Neutrophil (primary cell): ENCODE data around the gene FOSL2.

ENCODE experiments used
- H3K27ac ChIP-seq: fragments of 200-600 bp; sonication (generic); 2 replicates; pipeline ENCODE4 v1.5.1; 2016; ENCODE audit warnings: mild to moderate bottlenecking, moderate library complexity
- H3K27me3 ChIP-seq: fragments of 200-600 bp; sonication (generic); 2 replicates; pipeline ENCODE4 v1.6.0; 2016; ENCODE audit warnings: mild to moderate bottlenecking
- H3K36me3 ChIP-seq: fragments of 200-600 bp; sonication (generic); 2 replicates; pipeline ENCODE4 v1.5.1; 2017
- H3K4me1 ChIP-seq, 2 experiments: fragments of 200-600 bp in 1 of 2; sonication (generic) in 1 of 2; 1 replicate in 1 of 2; 2 replicates in 1 of 2; pipeline versions ENCODE4 v1.5.1 to v1.6.1; 2013 to 2016; ENCODE audit warnings: low read depth in 1 of 2, low read length in 1 of 2, mild to moderate bottlenecking in 1 of 2, moderate library complexity in 1 of 2; ENCODE audit not compliant: control insufficient read depth in 1 of 2, insufficient read depth in 1 of 2
- H3K4me3 ChIP-seq, 2 experiments: fragments of 200-600 bp in 1 of 2; sonication (generic) in 1 of 2; 1 replicate in 1 of 2; 2 replicates in 1 of 2; pipeline ENCODE4 v1.5.1; 2013 to 2016; ENCODE audit warnings: low read depth in 1 of 2, low read length in 1 of 2, mild to moderate bottlenecking in 1 of 2, moderate library complexity in 1 of 2
- H3K9me3 ChIP-seq: fragments of 200-600 bp; sonication (generic); 2 replicates; pipeline ENCODE4 v1.5.1; 2016
- CTCF ChIP-seq: fragments of 200-600 bp; sonication (generic); IDR thresholded peaks from 2 replicates; pipeline ENCODE4 v1.5.1; 2016; ENCODE audit warnings: antibody characterized with exemption

Gene FOSL2

GRCh38 chr2:28430788-28431418 lies 38.2 kb downstream of the FOSL2 start:
- Histone ChIP-seq H3K9me3 (no peaks in the 10 kb centered on the region), H3K27ac (peak overlapping the region; percentile 86), H3K4me1 (peaks cover 43 to 46% of the 10 kb centered on the region in 2 experiments), H3K27me3 (no peaks in the 10 kb centered on the region), H3K36me3 (no peaks in the 10 kb centered on the region), H3K4me3 (peak overlapping the region; percentile 12 to 28)
- no peak for TF ChIP-seq CTCF

GRCh38 chr2:28431741-28432140 lies 39.1 kb downstream of the FOSL2 start:
- Histone ChIP-seq H3K36me3 (no peaks in the 10 kb centered on the region), H3K4me3 (no peak overlapping the region), H3K4me1 (peaks cover 43 to 46% of the 10 kb centered on the region in 2 experiments), H3K9me3 (no peaks in the 10 kb centered on the region), H3K27me3 (no peaks in the 10 kb centered on the region), H3K27ac (peak overlapping the region; percentile 86)
- TF ChIP-seq CTCF: no peak

GRCh38 chr2:28432362-28432761 lies 39.7 kb downstream of the FOSL2 start:
- no peak for TF ChIP-seq CTCF
- H3K4me3 ChIP-seq: no peak overlapping the region
- H3K9me3 ChIP-seq: no peaks in the 10 kb centered on the region
- peak overlapping the region; percentile 86 for H3K27ac ChIP-seq
- no peaks in the 10 kb centered on the region for H3K27me3 ChIP-seq
- H3K36me3 ChIP-seq: no peaks in the 10 kb centered on the region
- peaks cover 43 to 46% of the 10 kb centered on the region in 2 experiments for H3K4me1 ChIP-seq

GRCh38 chr2:28433215-28433614 lies 40.6 kb downstream of the FOSL2 start:
- Histone ChIP-seq H3K27me3 (no peaks in the 10 kb centered on the region), H3K36me3 (no peaks in the 10 kb centered on the region), H3K9me3 (no peaks in the 10 kb centered on the region), H3K27ac (no peak overlapping the region), H3K4me3 (no peak overlapping the region), H3K4me1 (peaks cover 37 to 44% of the 10 kb centered on the region in 2 experiments)
- TF ChIP-seq CTCF: no peak

GRCh38 chr2:28433935-28434599 lies 41.4 kb downstream of the FOSL2 start:
- no peak for TF ChIP-seq CTCF
- Histone ChIP-seq H3K27ac (no peak overlapping the region), H3K4me3 (no peak overlapping the region), H3K4me1 (peaks cover 37 to 40% of the 10 kb centered on the region in 2 experiments), H3K27me3 (no peaks in the 10 kb centered on the region), H3K36me3 (no peaks in the 10 kb centered on the region), H3K9me3 (no peaks in the 10 kb centered on the region)
